Measurements from ENCODE around the gene MED31. TPM values are rescaled to one million over a fixed set of nuclear protein-coding genes. Genes with fewer than 3 reads are reported as not detected.

Gene MED31
- total and polyA plus RNA-seq, 2 of the 13 experiments (the other 11 are each of a cell fraction or from before 2014, with no cell fraction given): 19.0 to 20.9 TPM

GRCh38 chr17:6699997-6700947 lies 48.9 kb upstream of the MED31 start (continued):
- peak; percentile 94 for TF ChIP-seq HMG20A (CRISPR knock-in tag; IDR thresholded peaks at IDR 0.05; ENCODE audit: borderline replicate concordance)
- no peak for TF ChIP-seq ZNF576 (CRISPR knock-in tag; IDR thresholded peaks at IDR 0.05)
- TF ChIP-seq NCOA1 (CRISPR knock-in tag; IDR thresholded peaks at IDR 0.05): peak; percentile 94
- peak; percentile 48; the same call in 1 of the 2 replicates for TF ChIP-seq ZNF616 (CRISPR knock-in tag; IDR thresholded peaks at IDR 0.05; ENCODE audit: low read depth)
- TF ChIP-seq ZNF121 (CRISPR knock-in tag; IDR thresholded peaks at IDR 0.05): no peak
- peak; percentile 99 for TF ChIP-seq NCOR1 (IDR thresholded peaks at IDR 0.05; ENCODE audit: borderline replicate concordance, low read length)
- TF ChIP-seq EED (CRISPR knock-in tag; IDR thresholded peaks at IDR 0.05): 0 out of 2 replicates have a peak, but pooled peaks have one; percentile 56
- peak; percentile 87 for TF ChIP-seq MED13 (CRISPR knock-in tag; IDR thresholded peaks at IDR 0.05)
- TF ChIP-seq HDAC1 (CRISPR knock-in tag; IDR thresholded peaks at IDR 0.05): peak; percentile 97
- no peak; the same call in 1 of the 2 replicates for TF ChIP-seq ZNF160 (CRISPR knock-in tag; IDR thresholded peaks at IDR 0.05)
- no peak for TF ChIP-seq SP1 (IDR thresholded peaks at IDR 0.05)
- no peak for TF ChIP-seq SP1 (CRISPR knock-in tag; IDR thresholded peaks at IDR 0.05)
- TF ChIP-seq SUZ12 (IDR thresholded peaks at IDR 0.05; ENCODE audit: low read depth, low read length): no peak
- TF ChIP-seq ZSCAN20 (CRISPR knock-in tag; IDR thresholded peaks at IDR 0.05; ENCODE audit: borderline replicate concordance): no peak
- peak; percentile 91 for TF ChIP-seq ETV5 (CRISPR knock-in tag; IDR thresholded peaks at IDR 0.05; ENCODE audit: borderline replicate concordance)
- peak; percentile 84 to 99 for TF ChIP-seq EP300 (IDR thresholded peaks at IDR 0.05; ENCODE audit: low read depth in 2 of 2, low read length in 2 of 2)
- TF ChIP-seq EP300 (CRISPR knock-in tag; IDR thresholded peaks at IDR 0.05; ENCODE audit: borderline replicate concordance): peak; percentile 98
- TF ChIP-seq NBN (conservative IDR thresholded peaks at IDR 0.05): no peak
- TF ChIP-seq ATF7-NPFF (CRISPR knock-in tag; IDR thresholded peaks at IDR 0.05; ENCODE audit: low read depth): peak; percentile 42; the same call in 1 of the 2 replicates
- peak; percentile 95; the same call in 1 of the 2 replicates for TF ChIP-seq AHDC1 (CRISPR knock-in tag; IDR thresholded peaks at IDR 0.05; ENCODE audit: borderline replicate concordance)
- no peak for TF ChIP-seq ZNF737 (CRISPR knock-in tag; IDR thresholded peaks at IDR 0.05; ENCODE audit: borderline replicate concordance)
- no peak; the same call in 1 of the 2 replicates for TF ChIP-seq ZNF792 (CRISPR knock-in tag; IDR thresholded peaks at IDR 0.05)
- peak; percentile 94 for TF ChIP-seq KDM6A (CRISPR knock-in tag; IDR thresholded peaks at IDR 0.05; ENCODE audit: low read depth)
- peak; percentile 99 for TF ChIP-seq RXRA (CRISPR knock-in tag; IDR thresholded peaks at IDR 0.05)
- TF ChIP-seq KAT2B (IDR thresholded peaks at IDR 0.05; ENCODE audit: borderline replicate concordance, low read depth, low read length): no peak

Measured in HepG2 (cell line).